T-helper 1 cell treated with Interleukin-12 subunit alpha and Interleukin-12 subunit beta and Interleukin-4 antibody, amounts not matched to agents 30 μg/mL and 1 μg/mL, for 36 hours (primary cell): ENCODE results near the gene TRRAP.

Experiments used
- H3K27ac Mint-ChIP-seq: one replicate; pipeline ENCODE4 v1.8.0; 2021; ENCODE audit warnings: mild to moderate bottlenecking, mixed read lengths
- H3K27me3 Mint-ChIP-seq: one replicate; pipeline ENCODE4 v1.8.0; 2021; ENCODE audit warnings: low read depth, mixed read lengths
- H3K36me3 Mint-ChIP-seq: one replicate; pipeline ENCODE4 v1.8.0; 2021; ENCODE audit warnings: low read depth, mixed read lengths
- H3K4me1 Mint-ChIP-seq: one replicate; pipeline ENCODE4 v1.8.0; 2021; ENCODE audit warnings: low read depth, mixed read lengths
- H3K4me3 Mint-ChIP-seq: one replicate; pipeline ENCODE4 v1.8.0; 2021; ENCODE audit warnings: mild to moderate bottlenecking, moderate library complexity, mixed read lengths
- H3K9me3 Mint-ChIP-seq: one replicate; pipeline ENCODE4 v1.8.0; 2021; ENCODE audit warnings: mixed read lengths

The TRRAP gene

DNA sequence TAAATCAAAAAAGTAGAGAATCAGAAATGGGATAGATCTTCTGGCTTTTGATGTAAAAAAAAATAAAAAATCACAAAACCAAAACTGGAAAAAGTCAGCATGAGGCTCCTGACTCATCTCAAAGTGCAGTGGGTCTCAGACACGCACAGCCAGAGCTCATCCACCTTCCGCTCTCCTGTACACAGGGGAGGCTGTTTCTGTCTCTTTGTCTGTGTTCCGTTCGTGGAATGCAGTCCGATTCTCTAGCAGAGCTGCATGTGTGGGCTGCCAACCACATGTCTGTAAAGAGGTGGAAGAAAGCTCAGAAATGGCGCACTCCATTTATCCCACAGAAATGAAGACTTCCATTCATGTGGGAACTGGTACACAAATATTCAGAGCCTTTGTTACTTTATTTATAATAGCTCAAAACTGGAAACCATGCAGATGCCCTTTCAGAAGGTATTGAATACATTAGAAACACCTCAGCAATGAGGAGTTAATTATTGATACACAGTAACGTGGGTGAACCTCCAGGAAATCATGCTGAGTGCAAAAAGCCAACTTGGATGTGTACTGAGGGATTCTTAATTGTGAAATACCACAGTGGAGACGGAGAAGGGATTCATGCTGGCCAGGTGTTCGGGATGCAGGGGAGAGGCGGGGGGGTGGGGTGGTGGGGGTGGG lies 123.3 kb downstream of the TRRAP start:
- Mint-ChIP-seq H3K27me3 (no peaks in the 10 kb centered on the region), H3K27ac (no peak overlapping the region), H3K4me3 (no peak overlapping the region), H3K36me3 (peaks cover 27% of the 10 kb centered on the region), H3K9me3 (no peaks in the 10 kb centered on the region), H3K4me1 (peaks cover 6% of the 10 kb centered on the region)

DNA sequence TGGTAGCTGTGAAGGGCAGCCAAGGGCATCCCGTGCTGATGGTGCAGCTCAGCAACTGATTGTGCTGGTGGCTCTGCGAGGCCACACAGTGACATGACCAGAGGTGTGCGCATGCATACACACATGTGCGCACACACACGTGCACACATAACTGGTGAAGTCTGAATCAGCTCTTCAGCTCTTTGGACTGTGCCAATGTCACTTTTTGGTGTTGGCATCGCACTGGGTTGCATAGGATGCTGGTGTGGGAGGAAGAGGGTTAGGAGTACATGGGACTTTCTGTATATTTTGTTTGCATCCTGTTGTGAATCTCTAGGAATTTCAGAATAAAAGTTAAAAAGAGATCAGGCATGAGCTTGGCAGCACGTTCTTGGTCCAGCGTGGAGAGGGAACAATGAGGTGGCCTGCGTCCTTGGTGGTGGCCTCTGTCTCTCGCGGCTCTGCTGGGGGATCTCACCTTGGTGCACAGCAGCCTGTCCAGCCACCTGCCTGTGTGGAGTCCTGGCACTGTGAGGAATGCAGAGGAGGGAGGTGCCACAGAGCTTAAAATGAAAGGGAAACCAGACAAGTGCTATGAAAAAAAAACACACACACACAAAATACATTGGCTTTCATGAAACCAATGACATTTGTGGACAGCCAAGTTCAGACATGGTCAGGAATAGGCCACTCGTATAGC lies 124.0 kb downstream of the TRRAP start:
- H3K27ac Mint-ChIP-seq = no peak overlapping the region

DNA sequence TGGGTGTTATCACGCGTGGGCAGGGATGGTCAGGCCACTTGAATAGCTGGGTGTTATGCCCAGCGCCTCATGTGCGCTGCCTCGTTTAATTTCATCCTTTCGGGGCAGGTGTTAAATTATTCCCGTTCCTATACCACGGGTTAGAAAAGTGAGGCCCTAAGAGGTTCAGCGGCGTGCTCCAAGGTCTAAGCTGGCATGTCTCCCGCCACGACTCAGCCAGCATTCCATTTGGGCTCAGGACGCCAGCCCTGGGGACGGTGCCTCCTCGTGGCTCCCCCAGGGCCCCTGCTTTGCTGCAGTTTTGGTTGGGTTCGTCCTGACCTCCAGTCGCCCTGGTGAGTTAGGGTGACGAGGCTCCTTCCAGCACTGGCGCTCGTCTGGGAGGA lies 124.5 kb downstream of the TRRAP start:
- Mint-ChIP-seq H3K4me1 (peaks cover 6% of the 10 kb centered on the region), H3K9me3 (no peaks in the 10 kb centered on the region), H3K27me3 (no peaks in the 10 kb centered on the region), H3K27ac (no peak overlapping the region), H3K36me3 (peaks cover 32% of the 10 kb centered on the region), H3K4me3 (no peak overlapping the region)

More for the DNA sequence above, 124.0 kb downstream of the TRRAP start:
- H3K36me3 Mint-ChIP-seq = peaks cover 32% of the 10 kb centered on the region
- H3K4me1 Mint-ChIP-seq = peaks cover 6% of the 10 kb centered on the region
- H3K27me3 Mint-ChIP-seq = no peaks in the 10 kb centered on the region
- H3K4me3 Mint-ChIP-seq = no peak overlapping the region
- H3K9me3 Mint-ChIP-seq = no peaks in the 10 kb centered on the region

DNA sequence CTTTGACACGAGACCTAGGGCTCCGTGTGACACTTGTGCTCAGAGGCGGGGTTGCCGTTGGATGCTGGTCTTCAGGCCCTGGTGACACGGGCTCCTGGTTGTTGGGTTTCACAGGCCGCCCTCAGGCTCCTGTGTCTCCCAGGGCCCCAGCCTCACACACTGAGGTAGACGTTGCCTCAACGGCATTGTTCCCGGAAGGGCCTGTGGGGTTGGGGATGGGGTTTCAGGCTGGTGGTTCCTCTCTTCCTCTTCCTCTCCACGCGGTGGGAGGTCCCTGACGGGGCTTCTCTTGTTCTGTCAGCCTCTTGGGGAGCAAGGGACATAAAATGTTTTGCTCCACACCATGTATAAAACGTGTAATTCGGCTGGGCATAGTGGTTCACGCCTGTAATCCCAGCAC lies 125.1 kb downstream of the TRRAP start:
- Mint-ChIP-seq H3K27ac (no peak overlapping the region), H3K4me1 (peaks cover 6% of the 10 kb centered on the region), H3K36me3 (peaks cover 33% of the 10 kb centered on the region), H3K4me3 (no peak overlapping the region), H3K27me3 (no peaks in the 10 kb centered on the region), H3K9me3 (no peaks in the 10 kb centered on the region)

DNA sequence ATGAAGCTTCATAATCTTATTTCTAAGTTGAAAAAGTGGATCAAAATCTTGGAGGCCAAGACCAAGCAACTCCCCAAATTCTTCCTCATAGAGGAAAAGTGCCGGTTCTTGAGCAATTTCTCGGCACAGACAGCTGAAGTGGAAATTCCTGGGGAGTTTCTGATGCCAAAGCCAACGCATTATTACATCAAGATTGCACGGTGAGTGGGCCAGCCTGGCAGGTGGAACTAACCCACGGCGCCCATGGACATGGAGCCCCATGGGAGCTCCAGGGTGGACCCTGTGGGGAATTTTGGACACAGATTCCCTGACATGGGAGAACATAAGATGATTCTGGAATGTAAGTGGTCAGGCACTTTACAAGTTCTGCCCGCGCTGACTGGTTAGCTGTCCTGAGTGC lies 125.9 kb downstream of the TRRAP start:
- H3K36me3 Mint-ChIP-seq = peaks cover 33% of the 10 kb centered on the region
- H3K4me1 Mint-ChIP-seq = peaks cover 6% of the 10 kb centered on the region
- H3K4me3 Mint-ChIP-seq = no peak overlapping the region

DNA sequence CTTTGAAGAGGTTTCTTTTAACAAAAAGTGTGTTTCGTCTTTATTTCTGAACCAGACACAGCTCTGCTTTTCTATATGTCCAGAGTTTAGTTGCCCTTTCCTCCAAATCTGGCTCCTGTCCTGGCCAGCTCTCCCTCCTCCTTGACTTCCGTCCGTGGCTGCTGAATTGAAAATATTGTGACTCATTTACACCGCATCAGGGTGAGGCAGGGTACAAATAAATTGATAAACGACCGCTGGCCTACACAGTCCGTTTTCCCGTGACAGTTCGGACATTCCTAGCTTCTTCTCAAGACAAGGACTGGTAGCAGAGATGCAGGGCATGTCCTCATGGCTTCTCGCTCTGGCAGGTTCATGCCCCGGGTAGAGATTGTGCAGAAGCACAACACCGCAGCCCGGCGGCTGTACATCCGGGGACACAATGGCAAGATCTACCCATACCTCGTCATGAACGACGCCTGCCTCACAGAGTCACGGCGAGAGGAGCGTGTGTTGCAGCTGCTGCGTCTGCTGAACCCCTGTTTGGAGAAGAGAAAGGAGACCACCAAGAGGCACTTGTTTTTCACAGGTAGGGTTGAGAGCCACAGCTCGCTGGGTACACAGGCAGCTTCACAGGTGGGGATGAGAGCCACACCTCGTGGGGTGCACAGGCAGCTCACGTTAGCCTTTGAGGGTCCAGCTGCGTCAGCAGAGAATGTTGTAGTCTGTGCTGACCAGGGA lies 126.6 kb downstream of the TRRAP start:
- Mint-ChIP-seq H3K27me3 (no peaks in the 10 kb centered on the region), H3K9me3 (no peaks in the 10 kb centered on the region), H3K36me3 (peaks cover 30% of the 10 kb centered on the region), H3K27ac (no peak overlapping the region), H3K4me3 (no peak overlapping the region), H3K4me1 (peaks cover 6% of the 10 kb centered on the region)

More for the DNA sequence above, 125.9 kb downstream of the TRRAP start:
- Mint-ChIP-seq H3K27me3 (no peaks in the 10 kb centered on the region), H3K9me3 (no peaks in the 10 kb centered on the region), H3K27ac (no peak overlapping the region)

DNA sequence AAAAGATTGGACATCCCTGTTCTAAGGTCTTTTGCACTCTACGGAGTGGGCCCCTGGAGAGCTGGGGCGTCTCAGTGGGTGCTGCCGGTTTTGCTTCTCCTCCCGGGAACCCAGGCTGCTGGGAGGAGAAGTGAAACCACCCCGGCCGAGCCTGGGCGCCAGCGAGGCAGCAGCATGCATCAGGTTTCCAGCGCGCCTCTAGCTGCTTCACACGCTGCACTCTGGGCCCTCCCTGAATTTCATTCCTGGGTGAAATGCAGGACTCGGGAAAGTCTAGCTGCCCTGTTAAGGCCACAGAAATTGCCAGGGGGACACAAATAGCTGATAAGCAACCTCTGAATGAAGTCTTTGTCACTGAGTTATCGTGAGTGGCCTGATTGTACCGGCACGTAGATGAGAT lies 127.4 kb downstream of the TRRAP start:
- H3K36me3 Mint-ChIP-seq = peaks cover 36% of the 10 kb centered on the region

DNA sequence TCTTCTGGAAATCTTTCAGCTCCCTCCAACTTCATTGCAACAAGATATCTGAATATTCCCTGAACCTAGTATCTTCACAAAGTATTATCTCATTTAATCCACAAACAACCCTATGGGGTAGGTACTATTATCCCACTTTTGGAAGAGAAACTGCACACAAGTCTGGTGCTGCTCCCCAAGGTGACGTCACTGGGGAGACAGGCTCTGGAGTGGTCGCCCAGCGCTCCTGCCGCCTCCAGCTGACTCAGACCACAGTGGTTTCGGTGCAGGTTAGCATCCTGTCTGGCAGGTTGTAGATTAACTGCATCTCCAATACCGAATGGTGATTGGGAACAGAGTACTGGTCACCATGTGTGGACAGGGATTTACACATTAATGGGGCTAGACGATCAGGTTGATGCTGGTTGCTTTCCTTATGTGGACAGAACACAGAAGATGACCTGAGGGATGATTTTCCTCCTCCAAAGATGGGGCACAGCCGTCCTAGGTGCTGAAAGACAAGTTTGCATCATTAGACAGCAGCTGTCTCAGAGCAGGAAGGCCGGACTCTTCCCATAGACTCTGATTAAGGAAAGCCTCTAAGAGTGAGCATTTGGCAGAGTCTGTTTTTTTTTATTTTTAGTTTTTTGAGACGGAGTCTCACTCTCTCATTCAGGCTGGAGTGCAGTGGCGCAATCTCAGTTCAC lies 128.6 kb downstream of the TRRAP start:
- H3K9me3 Mint-ChIP-seq = no peaks in the 10 kb centered on the region
- peaks cover 31% of the 10 kb centered on the region for H3K36me3 Mint-ChIP-seq
- H3K27ac Mint-ChIP-seq = no peak overlapping the region
- no peak overlapping the region for H3K4me3 Mint-ChIP-seq
- peaks cover 2% of the 10 kb centered on the region for H3K4me1 Mint-ChIP-seq
- H3K27me3 Mint-ChIP-seq = no peaks in the 10 kb centered on the region

More for the DNA sequence above, 127.4 kb downstream of the TRRAP start:
- Mint-ChIP-seq H3K9me3 (no peaks in the 10 kb centered on the region), H3K4me3 (no peak overlapping the region), H3K4me1 (peaks cover 6% of the 10 kb centered on the region), H3K27ac (no peak overlapping the region), H3K27me3 (no peaks in the 10 kb centered on the region)

DNA sequence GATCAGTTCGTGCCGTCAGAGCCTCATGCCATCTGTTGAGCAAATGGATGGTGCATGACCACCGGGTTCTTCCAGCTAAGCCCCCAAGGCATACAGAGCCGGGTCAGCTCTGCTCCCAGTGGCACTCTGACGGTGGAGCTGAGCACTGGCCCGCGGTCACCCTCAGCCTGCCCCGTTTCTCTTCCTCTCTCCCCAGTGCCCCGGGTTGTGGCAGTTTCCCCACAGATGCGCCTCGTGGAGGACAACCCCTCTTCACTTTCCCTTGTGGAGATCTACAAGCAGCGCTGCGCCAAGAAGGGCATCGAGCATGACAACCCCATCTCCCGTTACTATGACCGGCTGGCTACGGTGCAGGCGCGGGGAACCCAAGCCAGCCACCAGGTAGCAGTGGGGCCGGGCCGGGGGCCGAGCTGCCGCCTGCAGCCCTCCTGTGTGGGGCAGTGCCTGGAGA lies 129.9 kb downstream of the TRRAP start:
- peaks cover 30% of the 10 kb centered on the region for H3K36me3 Mint-ChIP-seq

DNA sequence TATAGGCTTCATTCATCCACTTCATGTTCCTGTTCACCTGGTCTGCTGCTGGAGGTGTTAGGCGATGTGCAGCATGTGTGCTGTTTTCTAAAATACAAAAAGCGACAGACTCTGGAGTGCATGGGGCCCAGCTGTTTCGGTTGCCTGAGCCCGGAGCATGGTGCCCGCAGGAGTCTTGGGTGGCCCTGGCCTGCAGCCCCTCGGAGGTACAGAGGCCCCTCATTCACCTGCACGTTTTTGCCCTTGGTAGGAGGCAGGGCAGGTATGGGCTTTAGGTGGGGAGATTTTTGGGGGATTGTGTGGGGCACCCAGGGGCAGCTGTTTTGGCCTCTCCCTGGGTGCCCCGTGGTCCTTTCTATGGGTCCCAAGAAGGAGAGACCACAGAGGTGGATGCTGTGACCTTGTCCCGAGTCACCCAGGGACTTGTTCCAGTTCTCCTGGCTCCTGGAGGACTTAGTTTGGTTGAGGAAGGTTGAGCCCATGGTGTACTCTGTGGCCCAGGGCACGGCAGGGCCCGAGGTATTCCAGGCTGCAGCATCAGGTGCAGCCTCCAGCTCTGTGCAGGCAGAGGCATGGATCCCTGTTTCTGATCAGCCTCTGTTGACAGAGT lies 130.7 kb downstream of the TRRAP start:
- Mint-ChIP-seq H3K27ac (no peak overlapping the region), H3K4me3 (no peak overlapping the region), H3K36me3 (peaks cover 37% of the 10 kb centered on the region), H3K27me3 (no peaks in the 10 kb centered on the region), H3K9me3 (no peaks in the 10 kb centered on the region), H3K4me1 (no peaks in the 10 kb centered on the region)

More for the DNA sequence above, 129.9 kb downstream of the TRRAP start:
- Mint-ChIP-seq H3K4me1 (no peaks in the 10 kb centered on the region), H3K9me3 (no peaks in the 10 kb centered on the region), H3K27me3 (no peaks in the 10 kb centered on the region), H3K4me3 (no peak overlapping the region), H3K27ac (no peak overlapping the region)

DNA sequence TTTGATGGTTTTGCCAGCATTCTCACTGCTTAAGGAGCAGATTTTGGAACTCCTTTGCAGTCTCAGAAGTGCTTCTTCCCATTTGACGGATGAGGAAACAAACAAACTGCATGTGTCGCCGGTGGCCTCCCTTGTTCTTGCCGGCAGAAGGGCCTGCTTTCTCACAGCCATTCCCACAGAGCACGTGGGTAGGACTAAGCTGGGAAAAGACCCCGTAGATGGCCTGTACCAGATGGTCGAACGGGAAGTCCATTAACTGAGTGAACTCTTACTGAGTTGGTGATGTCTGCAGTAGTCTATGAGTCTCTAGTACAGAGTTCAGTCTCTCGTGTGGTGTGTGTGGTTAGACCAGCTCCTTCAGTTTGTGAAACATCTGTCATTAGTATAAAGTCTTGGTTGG lies 131.9 kb downstream of the TRRAP start:
- Mint-ChIP-seq H3K27me3 (no peaks in the 10 kb centered on the region), H3K4me3 (no peak overlapping the region), H3K4me1 (no peaks in the 10 kb centered on the region), H3K27ac (no peak overlapping the region), H3K36me3 (peaks cover 43% of the 10 kb centered on the region), H3K9me3 (no peaks in the 10 kb centered on the region)

DNA sequence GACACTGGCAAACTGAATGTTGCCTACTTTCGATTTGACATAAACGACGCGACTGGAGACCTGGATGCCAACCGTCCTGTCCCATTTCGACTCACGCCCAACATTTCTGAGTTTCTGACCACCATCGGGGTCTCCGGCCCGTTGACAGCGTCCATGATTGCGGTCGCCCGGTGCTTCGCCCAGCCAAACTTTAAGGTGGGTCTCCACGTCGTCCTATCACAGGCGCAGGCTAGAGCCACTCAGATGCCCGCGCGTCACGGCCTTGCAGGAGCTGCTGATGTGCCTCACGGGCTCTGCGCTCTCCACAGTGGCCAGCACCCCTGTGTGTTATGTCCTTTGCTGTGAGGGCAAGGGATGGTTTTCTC lies 133.0 kb downstream of the TRRAP start:
- Mint-ChIP-seq H3K4me3 (no peak overlapping the region), H3K36me3 (peaks cover 47% of the 10 kb centered on the region), H3K4me1 (no peaks in the 10 kb centered on the region), H3K27ac (no peak overlapping the region), H3K27me3 (no peaks in the 10 kb centered on the region), H3K9me3 (no peaks in the 10 kb centered on the region)

DNA sequence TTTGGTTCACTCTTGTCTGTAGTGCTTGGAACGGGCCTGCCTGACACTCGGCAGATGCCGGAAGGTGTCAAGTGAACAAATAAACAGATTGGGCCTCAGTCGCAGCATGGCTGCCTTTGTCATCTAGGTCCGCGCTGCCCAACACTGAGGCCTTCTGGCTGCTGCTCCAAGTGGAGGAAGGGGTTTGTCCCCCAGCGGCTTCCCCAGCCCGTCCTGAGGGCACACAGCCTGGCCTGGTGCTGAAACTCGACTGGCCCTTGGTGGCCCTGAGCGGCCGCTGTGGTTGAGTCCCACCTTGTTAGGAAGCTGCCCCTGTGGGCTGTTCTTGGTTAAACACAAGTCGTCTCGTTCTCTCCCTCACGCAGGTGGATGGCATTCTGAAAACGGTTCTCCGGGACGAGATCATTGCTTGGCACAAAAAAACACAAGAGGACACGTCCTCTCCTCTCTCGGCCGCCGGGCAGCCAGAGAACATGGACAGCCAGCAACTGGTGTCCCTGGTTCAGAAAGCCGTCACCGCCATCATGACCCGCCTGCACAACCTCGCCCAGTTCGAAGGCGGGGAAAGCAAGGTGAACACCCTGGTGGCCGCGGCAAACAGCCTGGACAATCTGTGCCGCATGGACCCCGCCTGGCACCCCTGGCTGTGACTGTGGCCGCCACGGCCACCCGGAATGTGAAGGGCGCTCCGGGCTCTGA lies 133.5 kb downstream of the TRRAP start:
- no peak overlapping the region for H3K27ac Mint-ChIP-seq

DNA sequence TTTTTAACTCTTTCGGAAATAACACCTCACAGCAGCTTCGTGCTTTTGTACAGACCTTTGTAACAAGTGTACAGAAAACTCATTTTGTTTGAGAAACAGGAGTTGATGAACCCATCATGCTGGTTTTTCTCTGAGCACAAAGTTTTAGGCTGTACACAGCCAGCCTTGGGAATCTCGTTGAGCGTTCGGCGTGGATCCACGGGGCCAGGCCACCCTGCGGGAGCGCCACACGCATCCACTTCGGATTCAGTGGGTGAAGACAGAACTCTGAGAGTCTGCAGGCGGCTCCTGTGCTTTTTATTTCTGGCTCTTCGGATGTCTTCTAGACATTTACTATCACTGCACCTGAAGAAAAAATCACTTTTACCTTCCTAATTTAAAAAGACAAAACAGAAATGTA lies 134.4 kb downstream of the TRRAP start:
- H3K36me3 Mint-ChIP-seq = peaks cover 48% of the 10 kb centered on the region
- no peaks in the 10 kb centered on the region for H3K27me3 Mint-ChIP-seq
- H3K4me1 Mint-ChIP-seq = no peaks in the 10 kb centered on the region
- no peak overlapping the region for H3K27ac Mint-ChIP-seq
- no peak overlapping the region for H3K4me3 Mint-ChIP-seq
- H3K9me3 Mint-ChIP-seq = no peaks in the 10 kb centered on the region

More for the DNA sequence above, 133.5 kb downstream of the TRRAP start:
- Mint-ChIP-seq H3K4me3 (no peak overlapping the region), H3K36me3 (peaks cover 49% of the 10 kb centered on the region), H3K4me1 (no peaks in the 10 kb centered on the region), H3K27me3 (no peaks in the 10 kb centered on the region), H3K9me3 (no peaks in the 10 kb centered on the region)
